Measurements from ENCODE around the gene FRYL. TPM values are rescaled to one million over a fixed set of nuclear protein-coding genes. Genes with fewer than 3 reads are reported as not detected.

The FRYL gene
- total RNA-seq, 1 experiment from 2014 or later: 31.4 TPM

Other genes with a start within 250 kb of the FRYL start
- 145 and 147 TPM in 2 replicates for gene OCIAD1, start 50.8 kb upstream of the FRYL start, total RNA-seq (2014; rRNA removed; shearing (Covaris generic))
- 83.1 and 106 TPM in 2 replicates for gene OCIAD2, start 126.5 kb upstream of the FRYL start, total RNA-seq (2014; rRNA removed; shearing (Covaris generic))
- not detected in 2 replicates for gene CWH43, start 206.0 kb upstream of the FRYL start, total RNA-seq (2014; rRNA removed; shearing (Covaris generic))

Measured in Daoy (cell line).